Activated CD4-positive, CD25-positive, alpha-beta regulatory T cell treated with anti-CD3 and anti-CD28 coated beads, Interleukin-2, amount 50 U/mL, for 24 hours (primary cell): ENCODE results near the gene DIPK1B.
"Not testable (repeated sequence)": the region's sequence is repeated elsewhere in the genome, so short reads cannot be mapped to it uniquely, and the experiment has no call there.

ENCODE experiments used
- ATAC-seq, 2 donors: fragments of 150-1000 bp; cut with Tn5 transposase; one replicate each; pipeline ENCODE4 v1.10.0; 2021; ENCODE audit warnings: mild to moderate bottlenecking in 1 of 2, moderate library complexity in 1 of 2

Gene DIPK1B

GRCh38 chr9:136755302-136756133, 43.1 kb downstream of the DIPK1B start:
- not testable (repeated sequence) for ATAC-seq

DNA sequence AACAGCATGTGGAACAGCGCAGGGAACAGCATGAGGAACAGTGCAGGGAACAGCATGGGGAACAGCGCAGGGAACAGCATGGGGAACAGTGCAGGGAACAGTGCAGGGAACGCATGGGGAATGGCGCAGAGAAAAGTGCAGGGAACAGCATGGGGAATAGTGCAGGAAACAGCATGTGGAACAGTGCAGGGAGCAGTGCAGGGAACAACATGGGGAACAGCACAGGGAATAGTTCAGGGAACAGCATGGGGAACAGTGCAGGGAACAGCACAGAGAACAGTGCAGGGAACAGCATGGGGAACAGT, 43.7 kb downstream of the DIPK1B start:
- ATAC-seq, result no peak

GRCh38 chr9:136756836-136757235, 44.5 kb downstream of the DIPK1B start:
- no peak for ATAC-seq

GRCh38 chr9:136757328-136757727, 45.0 kb downstream of the DIPK1B start:
- ATAC-seq, result no peak

DNA sequence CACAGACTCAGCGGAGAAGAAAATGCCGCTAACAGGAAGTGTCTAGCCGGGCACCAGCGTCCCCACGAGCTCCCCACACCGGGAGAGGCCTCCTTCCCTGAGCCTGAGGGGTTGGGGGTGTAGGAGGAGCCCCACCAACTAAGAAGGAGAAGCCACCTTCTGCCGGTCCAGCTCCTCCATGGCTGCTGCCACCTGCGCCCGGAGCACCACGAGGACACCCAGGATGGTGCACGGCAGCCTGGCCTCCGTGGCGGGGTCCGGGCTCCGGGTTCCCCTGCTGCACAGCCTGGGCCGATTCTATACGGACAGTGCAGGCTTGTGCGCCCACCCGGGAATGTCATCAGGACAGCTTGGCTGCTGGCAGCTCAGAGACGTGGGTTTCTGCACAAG, 45.4 kb downstream of the DIPK1B start:
- ATAC-seq, result no peak

- ATAC-seq, result no peak
Observed at GRCh38 chr9:136759001-136759400, 46.6 kb downstream of the DIPK1B start.

DNA sequence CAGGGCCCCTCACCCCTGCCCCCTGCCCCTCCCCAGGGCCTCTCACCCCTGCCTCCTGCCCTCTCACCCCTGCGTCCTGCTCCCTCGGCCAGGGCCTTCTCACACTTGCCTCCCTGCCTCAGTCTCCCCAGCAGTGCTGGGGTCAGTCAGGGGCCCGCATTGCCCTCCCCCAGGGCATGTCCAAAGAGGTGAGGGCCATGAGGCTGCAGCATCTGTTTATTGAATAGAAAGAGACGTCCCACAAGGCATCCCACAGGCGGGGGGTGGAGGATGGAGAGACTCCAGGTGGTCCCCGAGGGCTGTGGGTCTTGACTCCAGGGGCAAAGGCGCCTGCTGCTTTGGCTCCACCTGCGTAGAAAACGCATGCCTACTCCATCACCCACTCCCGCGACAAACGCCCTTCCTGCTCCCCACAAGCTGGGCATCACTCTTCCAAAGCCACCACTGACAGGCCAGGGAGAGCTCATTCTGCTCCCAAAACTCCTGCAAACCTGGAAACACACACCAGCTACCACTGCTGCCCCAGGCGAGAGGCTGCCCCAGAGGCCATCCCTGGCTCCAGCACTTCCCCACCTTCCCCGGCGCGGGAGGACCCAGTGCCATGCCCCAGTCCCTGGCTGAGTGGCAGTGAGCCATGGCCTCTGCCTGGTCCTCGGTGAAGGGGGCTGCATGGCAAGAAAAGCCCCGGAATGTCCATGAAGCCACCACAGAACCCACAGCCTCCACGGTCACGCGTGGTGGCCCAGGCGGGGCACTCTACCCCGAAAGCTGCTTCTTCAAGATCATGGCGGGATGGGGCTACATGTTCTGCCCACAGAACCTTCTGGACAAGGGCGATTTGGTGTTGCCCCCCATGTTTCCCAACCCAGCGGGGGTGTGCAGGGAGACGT, 47.3 kb downstream of the DIPK1B start:
- no peak for ATAC-seq

- no peak for ATAC-seq
Observed at GRCh38 chr9:136760424-136760823, 48.1 kb downstream of the DIPK1B start.

DNA sequence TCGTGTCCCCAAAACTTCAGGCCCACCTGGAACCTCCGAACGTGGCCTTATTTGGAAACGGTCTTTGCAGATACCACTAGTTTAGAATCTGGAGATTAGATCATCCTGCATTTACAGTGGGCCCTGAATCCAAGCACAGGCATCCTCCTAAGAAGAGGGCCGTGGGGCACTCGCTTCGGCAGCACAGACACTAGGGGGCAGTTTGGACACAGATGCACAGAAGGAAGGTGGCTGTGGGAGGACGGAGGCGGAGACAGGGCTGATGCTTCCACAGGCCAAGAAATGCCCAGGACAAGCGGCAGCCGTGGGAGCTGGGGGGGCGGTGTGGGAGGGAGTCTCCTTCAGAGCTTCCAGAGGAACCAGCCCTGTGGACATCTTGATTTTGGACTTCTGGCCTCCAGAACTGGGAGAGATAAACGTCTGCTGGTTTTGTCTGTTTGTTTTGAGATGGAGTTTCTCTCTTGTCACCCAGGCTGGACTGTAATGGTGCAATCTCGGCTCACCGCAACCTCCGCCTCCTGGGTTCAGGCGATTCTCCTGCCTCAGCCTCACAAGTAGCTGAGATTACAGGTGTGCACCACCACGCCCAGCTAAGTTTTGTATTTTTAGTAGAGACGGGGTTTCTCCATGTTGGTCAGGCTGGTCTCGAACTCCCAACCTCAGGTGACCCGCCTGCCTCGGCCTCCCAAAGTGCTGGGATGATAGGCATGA, 48.6 kb downstream of the DIPK1B start:
- peak in 1 of 2 donors; percentile 46 for ATAC-seq

- no peak for ATAC-seq
Observed at GRCh38 chr9:136761545-136761981, 49.2 kb downstream of the DIPK1B start.

DNA sequence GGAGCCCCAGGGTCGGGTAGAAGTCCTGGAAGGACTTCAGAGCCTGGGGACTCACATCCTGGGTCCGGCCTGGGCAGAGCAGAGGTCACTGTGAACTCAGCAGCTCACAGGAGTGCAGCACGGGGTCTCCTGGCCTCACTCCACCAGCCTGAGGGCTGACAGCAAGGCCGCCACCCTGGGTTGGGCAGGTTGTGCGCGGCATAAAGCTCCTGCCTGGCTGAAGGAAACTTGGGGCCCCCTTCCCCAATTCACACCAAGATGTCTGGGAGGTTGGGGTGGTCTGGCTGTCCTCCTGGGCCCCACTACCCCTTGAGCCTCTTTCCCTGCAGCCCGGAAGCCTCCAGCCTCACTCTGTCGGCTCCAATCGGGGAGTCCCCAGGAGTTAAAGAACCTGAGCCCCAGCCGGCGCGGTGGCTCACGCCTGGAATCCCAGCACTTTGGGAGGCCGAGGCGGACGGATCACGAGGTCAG, 49.9 kb downstream of the DIPK1B start:
- no peak for ATAC-seq

GRCh38 chr9:136762915-136763648, 50.7 kb downstream of the DIPK1B start:
- no peak for ATAC-seq

DNA sequence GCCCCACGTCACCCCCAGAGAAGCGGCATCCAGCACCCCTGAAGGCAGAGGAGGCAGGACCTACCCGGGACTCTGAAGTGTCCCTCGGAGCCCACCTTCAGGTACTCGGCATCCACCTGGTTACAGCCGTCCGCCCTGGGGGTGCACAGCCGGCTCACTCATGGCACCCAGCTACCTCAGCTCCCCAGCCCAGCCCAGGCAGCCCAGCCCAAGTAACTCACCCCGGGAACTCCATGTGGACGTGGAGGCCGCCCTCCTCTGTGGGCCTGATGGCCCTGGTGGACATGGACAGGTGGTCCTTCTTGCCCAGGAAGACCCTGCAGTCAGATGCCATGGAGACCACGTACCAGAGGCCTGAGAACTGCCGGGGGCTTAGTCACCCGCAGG, 51.3 kb downstream of the DIPK1B start:
- ATAC-seq, result no peak

DNA sequence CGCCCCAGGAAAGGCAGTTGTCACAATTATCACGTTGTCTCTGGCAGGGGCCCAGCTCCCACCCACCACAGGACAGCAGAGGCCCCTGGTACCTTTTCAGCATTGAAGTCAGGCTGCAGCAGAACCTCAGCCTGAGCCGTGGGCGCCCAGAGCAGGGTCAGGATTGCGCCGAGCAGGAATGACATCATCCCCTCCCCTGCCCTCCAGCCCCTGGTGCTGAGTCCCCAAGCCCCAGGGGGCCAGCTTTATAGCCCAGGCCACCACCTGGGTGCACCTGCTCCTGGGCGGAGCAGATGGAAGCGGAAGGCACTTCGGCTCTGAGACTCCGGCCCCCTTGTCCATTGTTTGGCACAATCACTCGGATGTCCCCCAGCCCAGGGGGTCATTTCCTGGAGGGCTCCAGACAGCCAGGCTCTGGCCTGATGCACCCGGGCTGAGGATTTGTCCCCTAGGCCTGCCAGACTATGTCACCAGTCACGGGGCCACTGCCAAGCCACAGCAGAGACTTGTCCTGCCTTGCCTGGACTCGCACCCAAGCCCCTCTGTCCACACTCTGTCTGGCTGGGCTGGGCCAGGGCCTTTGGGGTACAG, 52.0 kb downstream of the DIPK1B start, which contains the start of gene LCN15:
Gene LCN15, minus strand, starts transcription at position 218 of the 591 bp plus-strand sequence. Its CDS starts 30 bp downstream, at position 188.
- ATAC-seq, result no peak

GRCh38 chr9:136765041-136765440, 52.7 kb downstream of the DIPK1B start:
- no peak for ATAC-seq

DNA sequence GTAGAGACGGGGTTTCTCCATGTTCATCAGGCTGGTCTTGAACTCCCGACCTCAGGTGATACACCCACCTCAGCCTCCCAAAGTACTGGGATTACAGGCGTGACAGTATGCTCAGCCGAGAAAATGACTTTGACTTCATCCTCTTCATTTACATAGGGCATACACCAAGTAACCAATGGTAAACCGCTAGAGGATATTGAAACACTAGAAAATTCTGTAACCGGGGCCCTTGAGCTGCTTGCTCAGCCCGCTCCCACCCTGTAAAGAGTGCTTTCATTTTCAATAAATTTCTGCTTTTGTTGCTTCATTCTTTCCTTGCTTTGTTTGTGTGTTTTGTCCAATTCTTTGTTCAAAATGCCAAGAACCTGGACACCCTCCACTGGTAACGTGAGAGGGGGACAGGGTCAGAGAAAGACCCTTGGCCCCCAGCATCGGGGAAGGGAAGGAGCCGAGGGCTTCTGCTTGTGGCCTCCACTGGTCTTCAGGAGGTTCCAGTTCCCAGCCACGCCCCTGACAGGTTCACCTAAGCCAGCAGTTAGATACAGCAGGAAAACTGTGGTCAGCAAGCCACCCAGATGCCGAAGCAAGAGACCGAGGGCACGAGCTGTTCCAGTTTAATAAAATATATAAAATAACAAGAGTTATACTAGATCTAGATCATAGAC, 53.5 kb downstream of the DIPK1B start:
- peak; percentile 61 to 62 for ATAC-seq

DNA sequence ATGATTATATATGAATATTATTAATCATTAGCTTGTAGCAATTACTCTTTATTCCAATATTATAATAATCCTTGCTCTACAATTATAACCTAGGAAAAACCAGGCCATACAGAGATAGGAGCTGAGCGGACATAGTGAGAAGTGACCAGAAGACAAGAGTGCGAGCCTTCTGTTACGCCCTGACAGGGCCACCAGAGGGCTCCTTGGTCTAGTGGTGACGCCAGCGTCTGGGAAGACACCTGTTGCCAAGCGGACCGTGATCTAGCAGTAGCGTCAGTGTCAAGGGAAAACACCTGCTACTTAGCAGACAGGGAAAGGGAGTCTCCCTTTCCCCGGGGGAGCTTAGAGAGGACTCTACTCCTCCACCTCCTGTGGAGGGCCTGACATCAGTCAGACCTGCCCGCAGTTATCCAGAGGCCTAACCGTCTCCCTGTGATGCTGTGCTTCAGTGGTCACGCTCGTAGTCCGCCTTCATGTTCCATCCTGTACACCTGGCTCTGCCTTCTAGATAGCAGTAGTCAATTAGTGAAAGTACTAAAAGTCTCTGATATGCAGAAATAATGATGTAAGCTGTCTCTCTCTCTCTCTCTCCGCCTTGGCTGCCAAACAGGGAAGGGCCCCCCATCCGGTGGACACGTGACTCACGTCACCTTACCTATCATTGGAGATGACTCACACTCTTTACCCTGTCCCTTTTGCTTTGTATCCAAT, 54.2 kb downstream of the DIPK1B start:
- ATAC-seq, result peak; percentile 71 to 77

- peak; percentile 33 to 44 for ATAC-seq
Observed at GRCh38 chr9:136769710-136770191, 57.4 kb downstream of the DIPK1B start.

DNA sequence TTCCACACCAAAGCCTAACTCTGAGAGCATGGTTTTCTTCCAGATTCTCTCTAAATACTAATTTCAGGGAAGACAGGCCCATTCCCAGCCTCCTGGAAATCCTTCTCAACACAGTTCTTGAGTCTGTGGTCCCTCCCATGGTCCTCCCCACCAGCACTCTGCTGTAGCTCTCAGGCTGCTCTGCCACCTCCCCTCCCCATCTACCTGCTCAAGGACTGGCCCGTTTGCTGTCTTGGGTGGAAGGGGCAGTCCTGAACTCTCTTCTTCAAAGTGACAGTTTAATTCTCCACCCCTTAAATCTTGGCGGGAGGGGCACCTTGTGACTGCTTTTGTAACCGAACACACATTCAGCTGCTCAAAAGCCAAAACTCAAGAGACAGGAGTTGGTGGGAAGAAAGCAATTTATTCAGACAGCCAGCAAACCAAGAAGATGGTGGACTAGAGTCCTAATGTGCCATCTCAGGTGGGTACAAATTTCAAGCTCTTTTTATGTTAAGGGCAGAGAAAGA, 59.6 kb downstream of the DIPK1B start:
- ATAC-seq, result no peak

- ATAC-seq, result peak; percentile 32 to 59
Observed at GRCh38 chr9:136773386-136774044, 61.1 kb downstream of the DIPK1B start.
